PC-9 (cell line): Measurements from ENCODE around the gene ATP7B.

Source experiments
- CTCF ChIP-seq: fragments of 200-600 bp; sonication (generic); conservative IDR thresholded peaks from 2 replicates; pipeline ENCODE4 v1.6.1; 2017; ENCODE audit warnings: mixed run types, antibody characterized with exemption, mild to moderate bottlenecking, moderate library complexity
- EZH2 ChIP-seq: fragments of 200-600 bp; sonication (generic); IDR thresholded peaks from 2 replicates; pipeline ENCODE4 v1.8.0; 2017; ENCODE audit warnings: antibody characterized with exemption, low read depth

GRCh38 chr13:51966186-51966585 lies 45.1 kb downstream of the ATP7B start:
- TF ChIP-seq CTCF (no peak), EZH2 (no peak)
